Astrocyte (in vitro differentiated cells and primary cell): Measurements from ENCODE around the gene LCOR. TPM values are rescaled to one million over a fixed set of nuclear protein-coding genes. Genes with fewer than 3 reads are reported as not detected.

ENCODE experiments used
- DNase-seq: peaks from one replicate; pipeline ENCODE4 v3.0.0-alpha.2; 2010; ENCODE audit warnings: low read depth
- FAIRE-seq: peaks from 2 replicates; lab custom pipeline; 2011; peaks lifted over from hg19 to GRCh38; lab: Jason Lieb, UNC
- H2AFZ ChIP-seq: 2 replicates; pipeline ENCODE4 v1.6.0; 2012; ENCODE audit warnings: low read depth, low read length, inconsistent platforms
- H3K27ac ChIP-seq: 2 replicates; pipeline ENCODE4 v1.5.1; 2011; ENCODE audit warnings: low read depth, low read length, inconsistent platforms
- H3K27me3 ChIP-seq: 2 replicates; pipeline ENCODE4 v1.6.0; 2011; ENCODE audit warnings: low read length, inconsistent platforms; ENCODE audit not compliant: insufficient read depth
- H3K36me3 ChIP-seq: 2 replicates; pipeline ENCODE4 v1.5.1; 2011; ENCODE audit warnings: low read length, inconsistent platforms; ENCODE audit not compliant: insufficient read depth
- H3K4me1 ChIP-seq: 2 replicates; pipeline ENCODE4 v1.5.1; 2011; ENCODE audit warnings: low read length, inconsistent platforms; ENCODE audit not compliant: insufficient read depth
- H3K4me2 ChIP-seq: 2 replicates; pipeline ENCODE4 v1.6.0; 2012; ENCODE audit warnings: low read length, inconsistent platforms
- H3K4me3 ChIP-seq: 2 replicates; pipeline ENCODE4 v1.5.1; 2011; ENCODE audit warnings: low read depth, mild to moderate bottlenecking, low read length, inconsistent platforms; ENCODE audit not compliant: insufficient read depth
- H3K79me2 ChIP-seq: 2 replicates; pipeline ENCODE4 v1.6.0; 2012; ENCODE audit warnings: mild to moderate bottlenecking, low read length, inconsistent platforms; ENCODE audit not compliant: insufficient read depth
- H3K9ac ChIP-seq: 2 replicates; pipeline ENCODE4 v1.6.0; 2012; ENCODE audit warnings: mild to moderate bottlenecking, low read length, inconsistent platforms
- H3K9me3 ChIP-seq: 2 replicates; pipeline ENCODE4 v1.5.1; 2012; ENCODE audit warnings: low read depth, mild to moderate bottlenecking, low read length, inconsistent platforms; ENCODE audit not compliant: insufficient read depth
- H4K20me1 ChIP-seq: 2 replicates; pipeline ENCODE4 v1.6.0; 2012; ENCODE audit warnings: low read length, inconsistent platforms; ENCODE audit not compliant: insufficient read depth
- H3K27ac Mint-ChIP-seq: one replicate; pipeline ENCODE4 v1.8.0; 2021; ENCODE audit warnings: mild to moderate bottlenecking, mixed read lengths; ENCODE audit not compliant: unreplicated experiment
- H3K27me3 Mint-ChIP-seq: one replicate; pipeline ENCODE4 v1.8.0; 2021; ENCODE audit warnings: low read depth, mixed read lengths; ENCODE audit not compliant: unreplicated experiment
- H3K36me3 Mint-ChIP-seq: one replicate; pipeline ENCODE4 v1.8.0; 2021; ENCODE audit warnings: low read depth, mixed read lengths; ENCODE audit not compliant: unreplicated experiment
- H3K4me1 Mint-ChIP-seq: one replicate; pipeline ENCODE4 v1.8.0; 2021; ENCODE audit warnings: low read depth, mixed read lengths; ENCODE audit not compliant: unreplicated experiment
- H3K4me3 Mint-ChIP-seq: one replicate; pipeline ENCODE4 v1.8.0; 2021; ENCODE audit warnings: mild to moderate bottlenecking, moderate library complexity, mixed read lengths; ENCODE audit not compliant: unreplicated experiment
- H3K9me3 Mint-ChIP-seq: one replicate; pipeline ENCODE4 v1.8.0; 2021; ENCODE audit warnings: mild to moderate bottlenecking, mixed read lengths; ENCODE audit not compliant: unreplicated experiment
- CTCF ChIP-seq: IDR thresholded peaks from 2 replicates; pipeline ENCODE4 v1.5.1; 2011; ENCODE audit warnings: low read depth, mild to moderate bottlenecking, inconsistent platforms, low read length, moderate library complexity; ENCODE audit not compliant: insufficient read depth
- EZH2 ChIP-seq: IDR thresholded peaks from 2 replicates; pipeline ENCODE4 v1.6.1; 2012; ENCODE audit warnings: mild to moderate bottlenecking, low read length, inconsistent platforms; ENCODE audit not compliant: insufficient read depth
- total RNA-seq: library from RNA; stranded (reverse); gene quantifications from 2 replicates; pipeline ENCODE4 v1.2.1, GENCODE V29; 2021

Gene LCOR
- total RNA-seq, 1 donor from 2014 or later: 72.0 TPM

GRCh38 chr10:96857301-96858012 is 25.4 kb downstream of the LCOR start:
- Histone ChIP-seq H3K4me2 (no peak overlapping the region), H3K9ac (no peak overlapping the region), H3K27me3 (no peaks in the 10 kb centered on the region), H4K20me1 (peaks cover 94% of the 10 kb centered on the region), H3K4me1 (peaks cover 11% of the 10 kb centered on the region), H3K27ac (no peak overlapping the region), H3K79me2 (peaks cover 98% of the 10 kb centered on the region), H3K9me3 (no peaks in the 10 kb centered on the region), H3K36me3 (no peaks in the 10 kb centered on the region), H2AFZ (no peak overlapping the region), H3K4me3 (no peak overlapping the region)
- FAIRE-seq (no peak), DNase-seq (peak; percentile 48)
- Mint-ChIP-seq H3K4me3 (no peak overlapping the region), H3K27me3 (no peaks in the 10 kb centered on the region), H3K4me1 (peaks cover 17% of the 10 kb centered on the region), H3K9me3 (no peaks in the 10 kb centered on the region), H3K27ac (peak overlapping the region; percentile 7), H3K36me3 (peaks cover 6% of the 10 kb centered on the region)
- TF ChIP-seq CTCF (no peak), EZH2 (no peak)

- Histone ChIP-seq H4K20me1 (peaks cover 89% of the 10 kb centered on the region), H3K36me3 (no peaks in the 10 kb centered on the region), H3K27me3 (no peaks in the 10 kb centered on the region), H3K9me3 (no peaks in the 10 kb centered on the region), H3K79me2 (peaks cover 96% of the 10 kb centered on the region), H3K4me3 (no peak overlapping the region), H3K9ac (no peak overlapping the region), H2AFZ (no peak overlapping the region), H3K4me1 (peaks cover 11% of the 10 kb centered on the region), H3K4me2 (peak overlapping the region; percentile 11), H3K27ac (no peak overlapping the region)
- Mint-ChIP-seq H3K9me3 (no peaks in the 10 kb centered on the region), H3K27ac (no peak overlapping the region), H3K27me3 (no peaks in the 10 kb centered on the region), H3K36me3 (peaks cover 6% of the 10 kb centered on the region), H3K4me1 (peaks cover 17% of the 10 kb centered on the region), H3K4me3 (no peak overlapping the region)
- no peak for FAIRE-seq
- DNase-seq: peak; percentile 65
- TF ChIP-seq CTCF: no peak
- no peak for TF ChIP-seq EZH2
Measured at GRCh38 chr10:96858038-96858705, 26.1 kb downstream of the LCOR start.

GRCh38 chr10:96858706-96859050 is 26.6 kb downstream of the LCOR start:
- Mint-ChIP-seq H3K9me3 (no peaks in the 10 kb centered on the region), H3K4me1 (peaks cover 18% of the 10 kb centered on the region), H3K36me3 (peaks cover 9% of the 10 kb centered on the region), H3K27ac (no peak overlapping the region), H3K27me3 (no peaks in the 10 kb centered on the region), H3K4me3 (no peak overlapping the region)
- DNase-seq (no peak), FAIRE-seq (no peak)
- no peaks in the 10 kb centered on the region for H3K36me3 ChIP-seq
- no peaks in the 10 kb centered on the region for H3K9me3 ChIP-seq
- TF ChIP-seq EZH2 (no peak), CTCF (no peak)
- H3K4me1 ChIP-seq: peaks cover 13% of the 10 kb centered on the region
- peak overlapping the region; percentile 11 for H3K4me2 ChIP-seq
- H3K27me3 ChIP-seq: no peaks in the 10 kb centered on the region
- H2AFZ ChIP-seq: no peak overlapping the region
- H3K27ac ChIP-seq: no peak overlapping the region
- peaks cover 96% of the 10 kb centered on the region for H3K79me2 ChIP-seq
- no peak overlapping the region for H3K9ac ChIP-seq
- H3K4me3 ChIP-seq: no peak overlapping the region
- H4K20me1 ChIP-seq: peaks cover 89% of the 10 kb centered on the region
